HepG2 (cell line): ENCODE results near the gene HMG20B. TPM values are rescaled to one million over a fixed set of nuclear protein-coding genes. Genes with fewer than 3 reads are reported as not detected.

Experiments
- ATRX ChIP-seq: sonication (generic); formaldehyde crosslinking; IDR thresholded peaks from 2 replicates; pipeline ENCODE4 v1.4.0; 2020; ENCODE audit warnings: missing genetic modification reagents, borderline replicate concordance
- CAMTA2 ChIP-seq: sonication (generic); formaldehyde crosslinking; IDR thresholded peaks from 2 replicates; pipeline ENCODE4 v1.4.0; 2020; ENCODE audit warnings: mild to moderate bottlenecking, missing genetic modification reagents, borderline replicate concordance
- FOXA3 ChIP-seq: IDR thresholded peaks from 2 replicates; pipeline ENCODE4 v1.6.1; 2016; ENCODE audit warnings: missing genetic modification reagents, missing compliant biosample characterization
- HES4 ChIP-seq: sonication (generic); formaldehyde crosslinking; IDR thresholded peaks from 2 replicates; pipeline ENCODE4 v1.9.0; 2021; ENCODE audit warnings: mild to moderate bottlenecking, missing genetic modification reagents, borderline replicate concordance
- MED8 ChIP-seq: sonication (generic); formaldehyde crosslinking; IDR thresholded peaks from 2 replicates; pipeline ENCODE4 v1.8.1; 2023; ENCODE audit warnings: mild to moderate bottlenecking, missing genetic modification reagents; ENCODE audit not compliant: insufficient replicate concordance
- MEIS2 ChIP-seq: sonication (generic); formaldehyde crosslinking; IDR thresholded peaks from 2 replicates; pipeline ENCODE4 v1.9.0; 2021; ENCODE audit warnings: mild to moderate bottlenecking, missing genetic modification reagents
- NONO ChIP-seq, 2 experiments: fragments of 450-650 bp in 1 of 2; sonication (generic) in 1 of 2; formaldehyde crosslinking in 1 of 2; IDR thresholded peaks in 1 of 2; conservative IDR thresholded peaks in 1 of 2; 2 replicates each; pipeline versions ENCODE4 v1.6.1 to v1.8.0; 2017 to 2022; ENCODE audit warnings: mild to moderate bottlenecking in 1 of 2, missing genetic modification reagents in 1 of 2, moderate library complexity in 1 of 2
- TEAD3 ChIP-seq: optimal IDR thresholded peaks from 2 replicates; pipeline ENCODE3; 2016; ENCODE audit warnings: borderline replicate concordance
- UBTF ChIP-seq: sonication (generic); formaldehyde crosslinking; IDR thresholded peaks from 2 replicates; pipeline ENCODE4 v1.4.0; 2020; ENCODE audit warnings: mild to moderate bottlenecking, missing genetic modification reagents
- ZFP41 ChIP-seq: sonication (generic); formaldehyde crosslinking; IDR thresholded peaks from 2 replicates; pipeline ENCODE4 v1.4.0; 2020; ENCODE audit warnings: mild to moderate bottlenecking, missing genetic modification reagents, borderline replicate concordance
- ZMYM3 ChIP-seq: sonication (generic); formaldehyde crosslinking; IDR thresholded peaks from 2 replicates; pipeline ENCODE4 v1.5.1; 2020; ENCODE audit warnings: mild to moderate bottlenecking, missing genetic modification reagents
- ZNF280B ChIP-seq: sonication (generic); formaldehyde crosslinking; IDR thresholded peaks from 2 replicates; pipeline ENCODE4 v1.5.0; 2020; ENCODE audit warnings: missing genetic modification reagents, mild to moderate bottlenecking, borderline replicate concordance
- ZNF430 ChIP-seq: sonication (generic); formaldehyde crosslinking; IDR thresholded peaks from 2 replicates; pipeline ENCODE4 v1.9.0; 2021; ENCODE audit warnings: mild to moderate bottlenecking, missing genetic modification reagents
- ZNF446 ChIP-seq: sonication (generic); formaldehyde crosslinking; IDR thresholded peaks from 2 replicates; pipeline ENCODE4 v1.5.0; 2020; ENCODE audit warnings: mild to moderate bottlenecking, missing genetic modification reagents
- ZNF501 ChIP-seq: sonication (generic); formaldehyde crosslinking; IDR thresholded peaks from 2 replicates; pipeline ENCODE4 v1.5.1; 2020; ENCODE audit warnings: mild to moderate bottlenecking, moderate library complexity, missing genetic modification reagents
- ZNF547 ChIP-seq: sonication (generic); formaldehyde crosslinking; IDR thresholded peaks from 2 replicates; pipeline ENCODE4 v1.5.1; 2020; ENCODE audit warnings: mild to moderate bottlenecking, missing genetic modification reagents
- ZSCAN12 ChIP-seq: sonication (generic); formaldehyde crosslinking; IDR thresholded peaks from 2 replicates; pipeline ENCODE4 v1.9.0; 2021; ENCODE audit warnings: mild to moderate bottlenecking, missing genetic modification reagents
- polyA plus RNA-seq, 8 experiments: library from polyadenylated mRNA; depleted of rRNA in 3 of 8; stranded (reverse) in 7 of 8; unstranded in 1 of 8; fragments of >200 nt; fragmentation: Illumina TruSeq in 4 of 8; extraction: Trizol in 4 of 8; gene quantifications; 2 replicates each; pipeline versions ENCODE4 v1.2.1 to v1.2.3, GENCODE V29; 2011 to 2016; ENCODE audit warnings: low read depth in 4 of 8, missing spikeins in 1 of 8, mixed read lengths in 1 of 8; ENCODE audit not compliant: insufficient read depth in 1 of 8
- total RNA-seq, 5 experiments: library from RNA; depleted of rRNA; stranded (reverse); fragments of >200 nt; fragmentation: Illumina TruSeq; extraction: Trizol; gene quantifications; 2 replicates each; pipeline ENCODE4 v1.2.3, GENCODE V29; 2016; ENCODE audit warnings: low read depth in 1 of 5
- TF ChIP-seq, protein P1 (sequence below): sonication (generic); formaldehyde crosslinking; IDR thresholded peaks from 2 replicates; pipeline ENCODE4 v1.4.0; 2020; ENCODE audit warnings: missing genetic modification reagents
- TF ChIP-seq, protein P2 (sequence below): sonication (generic); formaldehyde crosslinking; IDR thresholded peaks from 2 replicates; pipeline ENCODE4 v1.8.1; 2023; ENCODE audit warnings: mild to moderate bottlenecking, moderate library complexity, missing genetic modification reagents
- TF ChIP-seq, protein P3 (sequence below): sonication (generic); formaldehyde crosslinking; IDR thresholded peaks from 2 replicates; pipeline ENCODE4 v1.5.0; 2020; ENCODE audit warnings: missing genetic modification reagents

HMG20B gene
- total and polyA plus RNA-seq, 2 of the 13 experiments (the other 11 are each of a cell fraction or from before 2014, with no cell fraction given), result 23.9 to 29.2 TPM

DNA sequence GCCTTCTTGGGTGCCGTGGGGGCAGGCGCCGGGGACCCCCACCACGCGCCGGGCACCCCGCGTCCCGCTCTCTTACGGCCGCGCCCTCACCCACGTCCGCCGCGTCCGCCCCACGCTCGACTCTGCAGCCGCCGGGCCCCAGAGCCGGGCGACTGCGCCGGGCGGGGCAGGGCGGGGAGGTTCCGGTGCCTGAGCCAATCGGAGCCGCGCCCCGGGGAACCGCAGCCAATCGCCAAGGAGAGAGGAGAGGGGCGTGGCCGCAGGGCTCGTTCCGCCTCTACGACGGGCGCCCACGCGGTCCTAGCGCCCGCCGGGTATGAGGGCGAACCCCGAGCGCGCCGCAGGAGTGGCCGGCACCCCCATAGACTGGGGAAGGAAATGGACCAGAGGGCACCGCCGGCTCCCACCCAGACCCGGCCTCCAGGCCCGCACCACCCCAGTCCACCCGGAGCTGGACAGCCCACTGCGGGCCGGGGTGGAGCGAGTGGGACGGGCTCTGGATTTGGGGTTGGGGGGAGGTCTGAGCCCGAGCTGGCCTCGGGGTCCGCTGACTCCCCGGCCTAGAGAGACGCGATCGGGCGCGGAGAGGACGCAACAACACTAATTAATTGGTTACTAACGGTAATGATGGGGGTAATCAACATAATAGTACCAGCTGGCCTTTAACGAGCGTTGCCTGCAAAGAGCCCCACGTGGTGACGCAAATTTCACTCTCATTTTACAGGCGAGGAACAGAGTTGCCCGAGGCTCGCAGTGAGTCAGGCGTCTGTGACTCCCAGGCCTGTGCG is 15.1 kb upstream of the HMG20B start, which contains the start of gene MFSD12 (continued):
- peak; percentile 51; the same call in 1 of the 2 replicates for TF ChIP-seq HES4 (CRISPR knock-in tag)
- TF ChIP-seq, protein P1, sequence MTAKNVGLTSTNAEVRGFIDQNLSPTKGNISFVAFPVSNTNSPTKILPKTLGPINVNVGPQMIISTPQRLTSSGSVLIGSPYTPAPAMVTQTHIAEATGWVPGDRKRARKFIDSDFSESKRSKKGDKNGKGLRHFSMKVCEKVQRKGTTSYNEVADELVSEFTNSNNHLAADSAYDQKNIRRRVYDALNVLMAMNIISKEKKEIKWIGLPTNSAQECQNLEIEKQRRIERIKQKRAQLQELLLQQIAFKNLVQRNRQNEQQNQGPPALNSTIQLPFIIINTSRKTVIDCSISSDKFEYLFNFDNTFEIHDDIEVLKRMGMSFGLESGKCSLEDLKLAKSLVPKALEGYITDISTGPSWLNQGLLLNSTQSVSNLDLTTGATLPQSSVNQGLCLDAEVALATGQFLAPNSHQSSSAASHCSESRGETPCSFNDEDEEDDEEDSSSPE, result 0 out of 2 replicates have a peak, but pooled peaks have one; percentile 6
- TF ChIP-seq ZNF280B (CRISPR knock-in tag), result 0 out of 2 replicates have a peak, but pooled peaks have one; percentile 34
- TF ChIP-seq ZNF446 (CRISPR knock-in tag), result peak; percentile 52; the same call in 1 of the 2 replicates
- TF ChIP-seq ZSCAN12 (CRISPR knock-in tag), result 0 out of 2 replicates have a peak, but pooled peaks have one; percentile 43
- TF ChIP-seq ZNF547 (CRISPR knock-in tag), result 0 out of 2 replicates have a peak, but pooled peaks have one; percentile 30
- no peak for TF ChIP-seq ATRX
- peak; percentile 23; the same call in 1 of the 2 replicates for TF ChIP-seq FOXA3
- TF ChIP-seq CAMTA2 (CRISPR knock-in tag), result no peak
- TF ChIP-seq, protein P2, sequence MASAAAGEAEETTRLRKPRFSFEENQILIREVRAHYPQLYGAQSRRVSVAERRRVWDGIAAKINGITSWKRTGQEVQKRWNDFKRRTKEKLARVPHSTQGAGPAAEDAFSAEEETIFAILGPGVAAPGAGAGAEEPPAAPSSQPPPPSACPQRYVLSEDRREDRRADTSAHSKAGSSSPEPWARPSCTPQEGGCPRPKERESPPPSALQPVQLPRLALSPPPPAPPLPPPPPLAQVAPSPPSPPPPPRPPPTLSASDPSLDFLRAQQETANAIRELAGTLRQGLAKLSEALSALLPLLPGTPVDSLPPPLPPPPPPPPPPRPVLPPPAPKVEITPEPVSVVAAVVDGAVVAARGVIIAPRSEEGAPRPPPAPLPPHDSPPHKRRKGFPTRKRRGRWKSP (CRISPR knock-in tag), result peak; percentile 78
- TF ChIP-seq MED8 (CRISPR knock-in tag), result no peak
- peak; percentile 24; the same call in 1 of the 2 replicates for TF ChIP-seq UBTF (CRISPR knock-in tag)
- TF ChIP-seq MEIS2 (CRISPR knock-in tag), result 0 out of 2 replicates have a peak, but pooled peaks have one; percentile 24
- TF ChIP-seq ZNF501 (CRISPR knock-in tag), result peak; percentile 75
- TF ChIP-seq TEAD3 (CRISPR knock-in tag), result peak; percentile 61
- TF ChIP-seq NONO (IDR thresholded peaks at IDR 0.05), result no peak
- peak; percentile 74 for TF ChIP-seq NONO (CRISPR knock-in tag; conservative IDR thresholded peaks at IDR 0.05)
- TF ChIP-seq, protein P3, sequence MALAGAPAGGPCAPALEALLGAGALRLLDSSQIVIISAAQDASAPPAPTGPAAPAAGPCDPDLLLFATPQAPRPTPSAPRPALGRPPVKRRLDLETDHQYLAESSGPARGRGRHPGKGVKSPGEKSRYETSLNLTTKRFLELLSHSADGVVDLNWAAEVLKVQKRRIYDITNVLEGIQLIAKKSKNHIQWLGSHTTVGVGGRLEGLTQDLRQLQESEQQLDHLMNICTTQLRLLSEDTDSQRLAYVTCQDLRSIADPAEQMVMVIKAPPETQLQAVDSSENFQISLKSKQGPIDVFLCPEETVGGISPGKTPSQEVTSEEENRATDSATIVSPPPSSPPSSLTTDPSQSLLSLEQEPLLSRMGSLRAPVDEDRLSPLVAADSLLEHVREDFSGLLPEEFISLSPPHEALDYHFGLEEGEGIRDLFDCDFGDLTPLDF, result no peak
- 0 out of 2 replicates have a peak, but pooled peaks have one; percentile 45 for TF ChIP-seq ZNF430 (CRISPR knock-in tag)
- TF ChIP-seq ZMYM3 (CRISPR knock-in tag), result peak; percentile 84
- TF ChIP-seq ZFP41 (CRISPR knock-in tag), result 0 out of 2 replicates have a peak, but pooled peaks have one; percentile 60
